Activated CD8-positive, alpha-beta T cell treated with anti-CD3 and anti-CD28 coated beads for 36 hours (primary cell): ENCODE measurements around the gene LRRN2. TPM values are rescaled to one million over a fixed set of nuclear protein-coding genes. Genes with fewer than 3 reads are reported as not detected.

Experiments used
- ATAC-seq: fragments of 200-7000 bp; cut with Tn5 transposase; one replicate; pipeline ENCODE4 v1.10.0; 2021; ENCODE audit warnings: mild to moderate bottlenecking, moderate library complexity
- CTCF ChIA-PET: fragments of 350-600 bp; sonication (Branson Sonifier 250); formaldehyde crosslinking; loops from one replicate; lab custom pipeline; 2021; ENCODE audit warnings: antibody characterized with exemption; lab: Charles Lee
- POLR2A ChIA-PET: fragments of 350-600 bp; sonication (Branson Sonifier 250); formaldehyde crosslinking; loops from one replicate; lab custom pipeline; 2021; ENCODE audit warnings: antibody characterized with exemption; lab: Charles Lee
- DNase-seq: peaks from one replicate; pipeline ENCODE4 v3.0.0-alpha.2; 2020
- H3K27ac Mint-ChIP-seq: one replicate; pipeline ENCODE4 v1.8.0; 2021; ENCODE audit warnings: mild to moderate bottlenecking, mixed read lengths
- H3K27me3 Mint-ChIP-seq: one replicate; pipeline ENCODE4 v1.8.0; 2021; ENCODE audit warnings: mixed read lengths
- H3K36me3 Mint-ChIP-seq: one replicate; pipeline ENCODE4 v1.8.0; 2021; ENCODE audit warnings: low read depth, mixed read lengths
- H3K4me1 Mint-ChIP-seq: one replicate; pipeline ENCODE4 v1.8.0; 2021; ENCODE audit warnings: low read depth, mixed read lengths
- H3K4me3 Mint-ChIP-seq: one replicate; pipeline ENCODE4 v1.8.0; 2021; ENCODE audit warnings: mild to moderate bottlenecking, moderate library complexity, mixed read lengths
- H3K9me3 Mint-ChIP-seq: one replicate; pipeline ENCODE4 v1.8.0; 2021; ENCODE audit warnings: mixed read lengths
- intact Hi-C: fragments of 100-400 bp; cut with micrococcal nuclease; formaldehyde crosslinking; loops from one replicate; pipeline ENCODE4 v1.10.0; 2022
- total RNA-seq, 2 experiments: library from RNA; stranded (reverse); gene quantifications; one replicate each; pipeline ENCODE4 v1.2.3, GENCODE V29; 2021
- TF ChIP-seq, protein P1 (sequence below): fragments of 200-600 bp; IDR thresholded peaks from one replicate; pipeline ENCODE4 v1.8.0; 2022; ENCODE audit warnings: antibody characterized with exemption, mild to moderate bottlenecking

Gene LRRN2
- total RNA-seq, 2 experiments from 2014 or later, result not detected

DNA sequence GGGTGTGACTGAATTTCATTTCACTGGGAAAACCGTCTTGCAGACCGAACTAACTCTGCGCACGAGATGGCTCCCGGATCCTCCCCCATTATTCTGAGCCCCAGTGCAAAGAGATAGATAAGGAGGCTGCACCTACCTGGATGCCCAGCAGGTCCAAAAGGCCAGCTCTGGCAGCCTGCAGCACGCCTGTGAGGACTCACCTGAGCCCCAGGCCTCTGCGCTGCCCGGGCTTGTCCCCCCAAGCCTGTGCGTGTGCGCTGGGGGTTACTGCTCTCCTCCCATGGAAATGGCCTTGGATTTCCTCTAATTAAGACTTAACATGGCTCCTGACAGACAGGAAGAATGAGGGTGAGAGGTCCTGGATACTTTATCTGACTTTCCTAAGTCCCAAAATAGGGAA lies 85.9 kb downstream of the LRRN2 start:
- no peak for ATAC-seq

DNA sequence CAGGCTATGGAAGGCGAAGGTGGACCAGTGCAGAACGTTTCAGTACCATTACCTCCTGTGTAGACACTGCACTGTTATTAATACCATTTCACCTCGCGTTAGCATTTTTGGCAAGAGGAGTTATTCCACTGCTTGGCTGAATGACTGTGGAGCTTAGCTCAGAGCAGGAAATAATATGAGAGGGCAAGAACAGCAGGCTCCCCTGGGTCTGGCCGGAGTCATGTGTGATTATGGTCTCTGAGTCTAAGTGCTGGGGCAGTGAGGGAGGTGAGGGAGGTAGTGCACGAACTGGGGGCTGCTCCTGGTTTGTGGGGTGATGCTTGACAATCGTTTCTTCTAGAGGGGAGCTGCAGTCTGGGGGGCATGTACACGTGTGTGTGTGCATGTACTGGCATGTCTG lies 86.4 kb downstream of the LRRN2 start:
- Mint-ChIP-seq H3K36me3 (no peaks in the 10 kb centered on the region), H3K4me1 (no peaks in the 10 kb centered on the region), H3K27me3 (no peaks in the 10 kb centered on the region), H3K27ac (no peak overlapping the region), H3K4me3 (no peak overlapping the region), H3K9me3 (no peaks in the 10 kb centered on the region)
- DNase-seq, result no peak
- CTCF ChIA-PET, result interaction anchor here (1.1 to 2.0 kb wide), 2 partner anchors 148 to 208 kb away, joined by 4 to 5 read pairs; no protein-coding TSS in a partner anchor
- ATAC-seq, result no peak
- POLR2A ChIA-PET, result no interaction called here
- TF ChIP-seq, protein P1, sequence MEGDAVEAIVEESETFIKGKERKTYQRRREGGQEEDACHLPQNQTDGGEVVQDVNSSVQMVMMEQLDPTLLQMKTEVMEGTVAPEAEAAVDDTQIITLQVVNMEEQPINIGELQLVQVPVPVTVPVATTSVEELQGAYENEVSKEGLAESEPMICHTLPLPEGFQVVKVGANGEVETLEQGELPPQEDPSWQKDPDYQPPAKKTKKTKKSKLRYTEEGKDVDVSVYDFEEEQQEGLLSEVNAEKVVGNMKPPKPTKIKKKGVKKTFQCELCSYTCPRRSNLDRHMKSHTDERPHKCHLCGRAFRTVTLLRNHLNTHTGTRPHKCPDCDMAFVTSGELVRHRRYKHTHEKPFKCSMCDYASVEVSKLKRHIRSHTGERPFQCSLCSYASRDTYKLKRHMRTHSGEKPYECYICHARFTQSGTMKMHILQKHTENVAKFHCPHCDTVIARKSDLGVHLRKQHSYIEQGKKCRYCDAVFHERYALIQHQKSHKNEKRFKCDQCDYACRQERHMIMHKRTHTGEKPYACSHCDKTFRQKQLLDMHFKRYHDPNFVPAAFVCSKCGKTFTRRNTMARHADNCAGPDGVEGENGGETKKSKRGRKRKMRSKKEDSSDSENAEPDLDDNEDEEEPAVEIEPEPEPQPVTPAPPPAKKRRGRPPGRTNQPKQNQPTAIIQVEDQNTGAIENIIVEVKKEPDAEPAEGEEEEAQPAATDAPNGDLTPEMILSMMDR, result no peak
- intact Hi-C loops, result no loop called here

More for the DNA sequence above, 85.9 kb downstream of the LRRN2 start:
- ChIA-PET POLR2A (interaction anchor here (1.2 kb wide), 1 partner anchor 16 kb away, joined by 3 read pairs; no protein-coding TSS in a partner anchor), CTCF (interaction anchor here (2.0 kb wide), 1 partner anchor 147 kb away, joined by 5 read pairs; no protein-coding TSS in a partner anchor)
- intact Hi-C loops, result no loop called here
- Mint-ChIP-seq H3K27ac (no peak overlapping the region), H3K4me3 (no peak overlapping the region), H3K9me3 (no peaks in the 10 kb centered on the region), H3K27me3 (no peaks in the 10 kb centered on the region), H3K36me3 (no peaks in the 10 kb centered on the region), H3K4me1 (no peaks in the 10 kb centered on the region)
- no peak for DNase-seq
- TF ChIP-seq, protein P1, result no peak

DNA sequence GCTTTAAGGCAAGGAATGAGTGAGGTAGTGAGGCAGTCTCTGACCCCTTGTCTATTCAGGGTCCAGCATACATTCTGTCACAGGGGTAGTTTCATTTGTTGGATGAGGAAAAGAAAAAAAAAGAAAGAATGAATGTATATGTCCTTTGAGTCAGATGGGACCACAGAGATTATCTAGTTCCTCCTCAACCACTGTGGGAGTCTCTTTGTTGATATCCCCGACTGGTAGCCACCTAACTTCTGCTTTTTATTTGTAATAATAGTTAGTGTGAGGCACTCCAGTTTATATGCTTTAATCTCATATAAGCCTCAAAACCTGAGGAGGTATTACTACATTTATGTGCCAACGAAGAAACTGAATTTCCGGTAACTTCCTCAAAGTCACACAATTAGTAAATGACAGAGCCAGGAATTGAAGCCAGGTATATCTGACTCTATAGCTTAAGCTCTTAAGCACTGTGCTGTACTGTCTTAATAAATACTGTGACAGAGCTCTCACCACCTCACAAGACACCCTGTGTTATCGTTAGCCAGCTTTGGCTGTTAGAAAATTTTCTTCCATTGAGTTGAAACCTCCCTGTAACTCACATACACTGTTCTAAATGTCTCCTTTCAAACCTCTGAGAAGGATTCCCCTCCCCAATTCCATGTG lies 87.1 kb downstream of the LRRN2 start:
- H3K27me3 Mint-ChIP-seq, result no peaks in the 10 kb centered on the region
- H3K36me3 Mint-ChIP-seq, result no peaks in the 10 kb centered on the region
- no peak overlapping the region for H3K27ac Mint-ChIP-seq
- no peaks in the 10 kb centered on the region for H3K4me1 Mint-ChIP-seq
- intact Hi-C loops, result no loop called here
- ChIA-PET POLR2A (no interaction called here), CTCF (interaction anchor here (1.1 to 2.0 kb wide), 2 partner anchors 148 to 209 kb away, joined by 4 to 5 read pairs; no protein-coding TSS in a partner anchor)
- no peak for ATAC-seq
- H3K4me3 Mint-ChIP-seq, result no peak overlapping the region
- H3K9me3 Mint-ChIP-seq, result no peaks in the 10 kb centered on the region
- TF ChIP-seq, protein P1, result no peak
- no peak for DNase-seq

DNA sequence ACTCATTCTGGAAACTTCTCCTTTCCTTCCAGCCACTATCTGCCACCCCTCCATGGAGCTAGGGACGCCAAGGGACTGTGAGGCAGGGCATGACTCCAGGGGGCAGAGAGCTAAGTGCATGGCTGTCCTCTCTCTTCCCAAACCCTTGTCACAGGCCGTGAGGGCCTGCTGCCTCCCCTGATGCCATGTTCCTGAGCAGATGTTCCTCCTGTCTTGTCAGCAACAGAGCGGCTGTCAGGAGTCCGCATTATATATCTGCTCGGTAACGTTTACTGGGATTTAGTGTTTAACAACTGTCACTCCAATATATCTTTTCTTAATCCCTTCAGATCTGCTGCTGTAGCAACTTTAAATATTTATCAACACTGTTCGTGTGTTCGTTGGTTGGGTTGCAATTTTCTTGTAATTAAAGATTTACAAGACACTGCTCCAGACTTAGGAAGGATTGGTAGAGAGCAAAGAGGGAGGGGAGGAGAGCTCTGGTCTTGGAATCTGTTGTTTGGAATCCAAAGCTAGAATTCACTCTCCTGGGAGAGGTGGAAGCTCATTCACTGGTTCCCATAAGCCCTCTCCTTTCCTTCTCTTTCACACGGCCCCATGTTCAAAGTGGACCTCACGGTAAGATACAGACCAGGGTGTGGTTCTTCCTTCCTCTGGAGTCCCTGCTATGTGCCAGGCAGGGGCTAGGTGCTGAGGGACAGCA lies 93.1 kb downstream of the LRRN2 start:
- POLR2A ChIA-PET, result interaction anchor here (0.6 kb wide), 1 partner anchor 555 kb away, joined by 3 read pairs; no protein-coding TSS in a partner anchor
- no peak for DNase-seq
- Mint-ChIP-seq H3K27ac (no peak overlapping the region), H3K4me1 (no peaks in the 10 kb centered on the region), H3K27me3 (no peaks in the 10 kb centered on the region), H3K36me3 (no peaks in the 10 kb centered on the region), H3K9me3 (no peaks in the 10 kb centered on the region), H3K4me3 (no peak overlapping the region)
- no peak for ATAC-seq
- intact Hi-C loops, result no loop called here
- TF ChIP-seq, protein P1, result no peak
- CTCF ChIA-PET, result interaction anchor here (0.7 to 1.5 kb wide), 3 partner anchors 12 to 172 kb away, joined by 3 to 5 read pairs (median 3); no protein-coding TSS in a partner anchor
